ENCODE measurements around the gene SND1.

The SND1 gene

GRCh38 chr7:128041203-128041602, 389.2 kb downstream of the SND1 start:
- H3K27me3 ChIP-seq (ENCODE audit: insufficient read depth, low read length), result no peaks in the 10 kb centered on the region
- H2AFZ ChIP-seq (ENCODE audit: low read depth, low read length), result no peak overlapping the region
- no peaks in the 10 kb centered on the region for H3K9me3 ChIP-seq (ENCODE audit: low read length)
- H3K36me3 ChIP-seq (ENCODE audit: insufficient read depth, low read length), result no peaks in the 10 kb centered on the region
- peaks cover 15% of the 10 kb centered on the region for H3K4me1 ChIP-seq (ENCODE audit: insufficient read depth, low read length)
- H3K4me3 ChIP-seq (ENCODE audit: low read length), result no peak overlapping the region

- Histone ChIP-seq H3K4me3 (ENCODE audit: low read length) (no peak overlapping the region), H3K4me1 (ENCODE audit: insufficient read depth, low read length) (peaks cover 15% of the 10 kb centered on the region), H3K27me3 (ENCODE audit: insufficient read depth, low read length) (no peaks in the 10 kb centered on the region), H3K9me3 (ENCODE audit: low read length) (no peaks in the 10 kb centered on the region), H2AFZ (ENCODE audit: low read depth, low read length) (no peak overlapping the region), H3K36me3 (ENCODE audit: insufficient read depth, low read length) (no peaks in the 10 kb centered on the region)
Measured at GRCh38 chr7:128042012-128042411, 390.0 kb downstream of the SND1 start.

GRCh38 chr7:128044064-128044463, 392.1 kb downstream of the SND1 start:
- H3K36me3 ChIP-seq (ENCODE audit: insufficient read depth, low read length), result no peaks in the 10 kb centered on the region
- H3K9me3 ChIP-seq (ENCODE audit: low read length), result no peaks in the 10 kb centered on the region
- no peak overlapping the region for H2AFZ ChIP-seq (ENCODE audit: low read depth, low read length)
- H3K27me3 ChIP-seq (ENCODE audit: insufficient read depth, low read length), result no peaks in the 10 kb centered on the region
- H3K4me3 ChIP-seq (ENCODE audit: low read length), result no peak overlapping the region
- peaks cover 15% of the 10 kb centered on the region for H3K4me1 ChIP-seq (ENCODE audit: insufficient read depth, low read length)

- Histone ChIP-seq H3K4me1 (ENCODE audit: insufficient read depth, low read length) (peaks cover 15% of the 10 kb centered on the region), H3K27me3 (ENCODE audit: insufficient read depth, low read length) (no peaks in the 10 kb centered on the region), H3K36me3 (ENCODE audit: insufficient read depth, low read length) (no peaks in the 10 kb centered on the region), H3K4me3 (ENCODE audit: low read length) (no peak overlapping the region), H2AFZ (ENCODE audit: low read depth, low read length) (no peak overlapping the region), H3K9me3 (ENCODE audit: low read length) (no peaks in the 10 kb centered on the region)
Measured at GRCh38 chr7:128045158-128045557, 393.2 kb downstream of the SND1 start.

GRCh38 chr7:128045766-128046165, 393.8 kb downstream of the SND1 start:
- Histone ChIP-seq H2AFZ (ENCODE audit: low read depth, low read length) (no peak overlapping the region), H3K9me3 (ENCODE audit: low read length) (no peaks in the 10 kb centered on the region), H3K27me3 (ENCODE audit: insufficient read depth, low read length) (no peaks in the 10 kb centered on the region), H3K4me3 (ENCODE audit: low read length) (no peak overlapping the region), H3K4me1 (ENCODE audit: insufficient read depth, low read length) (peaks cover 15% of the 10 kb centered on the region), H3K36me3 (ENCODE audit: insufficient read depth, low read length) (no peaks in the 10 kb centered on the region)

GRCh38 chr7:128052404-128052803, 400.4 kb downstream of the SND1 start:
- H3K36me3 ChIP-seq (ENCODE audit: insufficient read depth, low read length), result no peaks in the 10 kb centered on the region
- no peak overlapping the region for H3K4me3 ChIP-seq (ENCODE audit: low read length)

GRCh38 chr7:128053023-128053422, 401.0 kb downstream of the SND1 start:
- H3K4me3 ChIP-seq (ENCODE audit: low read length), result no peak overlapping the region
- no peaks in the 10 kb centered on the region for H3K27me3 ChIP-seq (ENCODE audit: insufficient read depth, low read length)
- no peaks in the 10 kb centered on the region for H3K36me3 ChIP-seq (ENCODE audit: insufficient read depth, low read length)
- no peaks in the 10 kb centered on the region for H3K9me3 ChIP-seq (ENCODE audit: low read length)
- H3K4me1 ChIP-seq (ENCODE audit: insufficient read depth, low read length), result peaks cover 3% of the 10 kb centered on the region
- no peak overlapping the region for H2AFZ ChIP-seq (ENCODE audit: low read depth, low read length)

More at GRCh38 chr7:128052404-128052803, 400.4 kb downstream of the SND1 start:
- Histone ChIP-seq H3K27me3 (ENCODE audit: insufficient read depth, low read length) (no peaks in the 10 kb centered on the region), H3K4me1 (ENCODE audit: insufficient read depth, low read length) (peaks cover 3% of the 10 kb centered on the region), H3K9me3 (ENCODE audit: low read length) (no peaks in the 10 kb centered on the region), H2AFZ (ENCODE audit: low read depth, low read length) (no peak overlapping the region)

GRCh38 chr7:128053991-128054390, 402.0 kb downstream of the SND1 start:
- Histone ChIP-seq H3K27me3 (ENCODE audit: insufficient read depth, low read length) (no peaks in the 10 kb centered on the region), H3K36me3 (ENCODE audit: insufficient read depth, low read length) (no peaks in the 10 kb centered on the region), H2AFZ (ENCODE audit: low read depth, low read length) (no peak overlapping the region), H3K4me1 (ENCODE audit: insufficient read depth, low read length) (peaks cover 6% of the 10 kb centered on the region), H3K9me3 (ENCODE audit: low read length) (no peaks in the 10 kb centered on the region), H3K4me3 (ENCODE audit: low read length) (no peak overlapping the region)

GRCh38 chr7:128054511-128054910, 402.5 kb downstream of the SND1 start:
- no peak overlapping the region for H2AFZ ChIP-seq (ENCODE audit: low read depth, low read length)
- H3K9me3 ChIP-seq (ENCODE audit: low read length), result no peaks in the 10 kb centered on the region
- peaks cover 11% of the 10 kb centered on the region for H3K4me1 ChIP-seq (ENCODE audit: insufficient read depth, low read length)
- no peaks in the 10 kb centered on the region for H3K27me3 ChIP-seq (ENCODE audit: insufficient read depth, low read length)
- H3K36me3 ChIP-seq (ENCODE audit: insufficient read depth, low read length), result no peaks in the 10 kb centered on the region
- H3K4me3 ChIP-seq (ENCODE audit: low read length), result no peak overlapping the region

- H3K4me3 ChIP-seq (ENCODE audit: low read length), result no peak overlapping the region
- H3K36me3 ChIP-seq (ENCODE audit: insufficient read depth, low read length), result no peaks in the 10 kb centered on the region
- no peak overlapping the region for H2AFZ ChIP-seq (ENCODE audit: low read depth, low read length)
- no peaks in the 10 kb centered on the region for H3K9me3 ChIP-seq (ENCODE audit: low read length)
- no peaks in the 10 kb centered on the region for H3K27me3 ChIP-seq (ENCODE audit: insufficient read depth, low read length)
- peaks cover 21% of the 10 kb centered on the region for H3K4me1 ChIP-seq (ENCODE audit: insufficient read depth, low read length)
Measured at GRCh38 chr7:128055637-128056036, 403.6 kb downstream of the SND1 start.

GRCh38 chr7:128056901-128057300, 404.9 kb downstream of the SND1 start:
- H3K9me3 ChIP-seq (ENCODE audit: low read length), result no peaks in the 10 kb centered on the region
- H2AFZ ChIP-seq (ENCODE audit: low read depth, low read length), result no peak overlapping the region
- no peaks in the 10 kb centered on the region for H3K36me3 ChIP-seq (ENCODE audit: insufficient read depth, low read length)
- peaks cover 29% of the 10 kb centered on the region for H3K4me1 ChIP-seq (ENCODE audit: insufficient read depth, low read length)
- no peaks in the 10 kb centered on the region for H3K27me3 ChIP-seq (ENCODE audit: insufficient read depth, low read length)
- H3K4me3 ChIP-seq (ENCODE audit: low read length), result no peak overlapping the region

- Histone ChIP-seq H3K36me3 (ENCODE audit: insufficient read depth, low read length) (no peaks in the 10 kb centered on the region), H2AFZ (ENCODE audit: low read depth, low read length) (no peak overlapping the region), H3K27me3 (ENCODE audit: insufficient read depth, low read length) (no peaks in the 10 kb centered on the region), H3K4me1 (ENCODE audit: insufficient read depth, low read length) (peaks cover 34% of the 10 kb centered on the region), H3K9me3 (ENCODE audit: low read length) (no peaks in the 10 kb centered on the region), H3K4me3 (ENCODE audit: low read length) (no peak overlapping the region)
Measured at GRCh38 chr7:128057909-128058308, 405.9 kb downstream of the SND1 start.

GRCh38 chr7:128059143-128059988, 407.4 kb downstream of the SND1 start:
- Histone ChIP-seq H3K9me3 (ENCODE audit: low read length) (no peaks in the 10 kb centered on the region), H3K36me3 (ENCODE audit: insufficient read depth, low read length) (no peaks in the 10 kb centered on the region), H2AFZ (ENCODE audit: low read depth, low read length) (no peak overlapping the region), H3K4me1 (ENCODE audit: insufficient read depth, low read length) (peaks cover 34% of the 10 kb centered on the region), H3K4me3 (ENCODE audit: low read length) (no peak overlapping the region), H3K27me3 (ENCODE audit: insufficient read depth, low read length) (no peaks in the 10 kb centered on the region)

GRCh38 chr7:128060018-128060417, 408.0 kb downstream of the SND1 start:
- no peaks in the 10 kb centered on the region for H3K9me3 ChIP-seq (ENCODE audit: low read length)
- H2AFZ ChIP-seq (ENCODE audit: low read depth, low read length), result no peak overlapping the region
- no peaks in the 10 kb centered on the region for H3K27me3 ChIP-seq (ENCODE audit: insufficient read depth, low read length)
- peaks cover 34% of the 10 kb centered on the region for H3K4me1 ChIP-seq (ENCODE audit: insufficient read depth, low read length)
- H3K4me3 ChIP-seq (ENCODE audit: low read length), result no peak overlapping the region
- H3K36me3 ChIP-seq (ENCODE audit: insufficient read depth, low read length), result no peaks in the 10 kb centered on the region

Data from neuron (in vitro differentiated cells).